Right lobe of liver (tissue), 4 donors: Measurements from ENCODE around the gene TUBA3C.

Experiments used
- POLR2A ChIP-seq: fragments of 450-650 bp; IDR thresholded peaks from one replicate; pipeline ENCODE4 v1.6.1; 2017; ENCODE audit warnings: antibody characterized with exemption, mild to moderate bottlenecking
- TF ChIP-seq, protein P1 (sequence below), 4 donors: fragments of 200-600 bp in 3 of 4; fragments of 450-650 bp in 1 of 4; IDR thresholded peaks; one replicate each; pipeline versions ENCODE4 v1.5.1 to v1.8.0; 2016 to 2022; ENCODE audit warnings: antibody characterized with exemption in 4 of 4, mild to moderate bottlenecking in 2 of 4
- donor health status: DM: no; HTN: no; CAD: no.
- donor health status: DM: no; HTN: no; CAD: no.
- donor health status: DM: no; HTN: yes; CAD: no.

DNA sequence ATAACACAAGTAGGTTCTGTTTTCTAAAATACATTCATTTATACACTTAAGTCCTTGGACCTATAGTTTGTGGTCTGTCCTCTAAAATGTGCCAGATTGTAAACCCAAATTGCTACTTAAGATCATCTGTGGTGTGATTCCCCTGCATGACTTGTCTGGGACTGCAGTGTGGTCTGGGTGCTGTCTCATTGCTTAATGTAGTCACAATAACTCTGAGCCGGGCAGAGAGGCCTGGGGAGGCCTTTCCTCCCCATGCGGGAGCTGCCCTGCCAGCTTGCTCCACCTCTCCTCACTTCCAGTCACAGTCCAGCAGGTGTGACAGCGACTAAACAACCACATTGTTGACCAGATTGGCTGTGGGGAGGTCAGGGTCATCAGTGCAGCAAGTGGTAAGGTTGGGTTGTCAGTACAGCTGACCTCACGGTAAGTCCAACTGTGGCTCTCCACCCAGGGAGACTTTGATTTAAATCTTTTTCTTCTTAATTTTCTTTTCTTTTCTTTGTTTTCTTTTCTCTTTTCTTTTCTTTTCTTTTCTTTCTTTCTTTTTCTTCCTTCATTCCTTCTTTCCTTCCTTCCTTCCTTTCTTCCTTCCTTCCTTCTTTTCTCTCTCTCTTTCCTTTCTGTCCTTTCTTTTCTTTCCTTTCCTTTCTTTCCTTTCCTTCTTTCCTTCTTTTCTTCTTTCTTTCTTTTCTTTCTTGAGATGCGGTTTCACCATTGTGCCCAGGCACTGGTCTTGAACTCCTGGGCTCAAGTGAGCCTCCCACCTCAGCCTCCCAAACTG, 4.4 kb upstream of the TUBA3C start:
- TF ChIP-seq, protein P1, sequence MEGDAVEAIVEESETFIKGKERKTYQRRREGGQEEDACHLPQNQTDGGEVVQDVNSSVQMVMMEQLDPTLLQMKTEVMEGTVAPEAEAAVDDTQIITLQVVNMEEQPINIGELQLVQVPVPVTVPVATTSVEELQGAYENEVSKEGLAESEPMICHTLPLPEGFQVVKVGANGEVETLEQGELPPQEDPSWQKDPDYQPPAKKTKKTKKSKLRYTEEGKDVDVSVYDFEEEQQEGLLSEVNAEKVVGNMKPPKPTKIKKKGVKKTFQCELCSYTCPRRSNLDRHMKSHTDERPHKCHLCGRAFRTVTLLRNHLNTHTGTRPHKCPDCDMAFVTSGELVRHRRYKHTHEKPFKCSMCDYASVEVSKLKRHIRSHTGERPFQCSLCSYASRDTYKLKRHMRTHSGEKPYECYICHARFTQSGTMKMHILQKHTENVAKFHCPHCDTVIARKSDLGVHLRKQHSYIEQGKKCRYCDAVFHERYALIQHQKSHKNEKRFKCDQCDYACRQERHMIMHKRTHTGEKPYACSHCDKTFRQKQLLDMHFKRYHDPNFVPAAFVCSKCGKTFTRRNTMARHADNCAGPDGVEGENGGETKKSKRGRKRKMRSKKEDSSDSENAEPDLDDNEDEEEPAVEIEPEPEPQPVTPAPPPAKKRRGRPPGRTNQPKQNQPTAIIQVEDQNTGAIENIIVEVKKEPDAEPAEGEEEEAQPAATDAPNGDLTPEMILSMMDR (IDR thresholded peaks at IDR 0.05), result no peak
- no peak for TF ChIP-seq POLR2A
